NCI-H2171 (cell line): Measurements from ENCODE around the gene PRSS12.
"Not testable (repeated sequence)": the region's sequence is repeated elsewhere in the genome, so short reads cannot be mapped to it uniquely, and the experiment has no call there.

Source experiments
- DNase-seq: peaks from one replicate; lab custom pipeline; 2025; lab: John Stamatoyannopoulos, UW

Gene PRSS12

GRCh38 chr4:118352843-118353533 lies at the start of gene PRSS12:
Gene PRSS12 (minus strand): TSS chr4:118353003. CDS start chr4:118352720, 283 bp downstream.
- no peak for DNase-seq

- DNase-seq = no peak
Observed at GRCh38 chr4:118400356-118400755, 47.6 kb upstream of the PRSS12 start.

GRCh38 chr4:118399883-118400282 lies 47.1 kb upstream of the PRSS12 start:
- not testable (repeated sequence) for DNase-seq

GRCh38 chr4:118398226-118399090 lies 45.7 kb upstream of the PRSS12 start:
- DNase-seq = no peak

- DNase-seq = no peak
Observed at GRCh38 chr4:118397623-118397979, 44.8 kb upstream of the PRSS12 start.

- DNase-seq = no peak
Observed at GRCh38 chr4:118396881-118397622, 44.2 kb upstream of the PRSS12 start.

- DNase-seq = no peak
Observed at GRCh38 chr4:118395057-118395644, 42.3 kb upstream of the PRSS12 start.

GRCh38 chr4:118392509-118392908 lies 39.7 kb upstream of the PRSS12 start:
- DNase-seq = not testable (repeated sequence)

- no peak for DNase-seq
Observed at GRCh38 chr4:118390121-118390520, 37.3 kb upstream of the PRSS12 start.

- DNase-seq = no peak
Observed at GRCh38 chr4:118389721-118390120, 36.9 kb upstream of the PRSS12 start.

- DNase-seq = no peak
Observed at GRCh38 chr4:118388606-118389005, 35.8 kb upstream of the PRSS12 start.

- no peak for DNase-seq
Observed at GRCh38 chr4:118381902-118382301, 29.1 kb upstream of the PRSS12 start.

GRCh38 chr4:118373614-118374255 lies 20.9 kb upstream of the PRSS12 start:
- no peak for DNase-seq

GRCh38 chr4:118372251-118372650 lies 19.4 kb upstream of the PRSS12 start:
- no peak for DNase-seq

- DNase-seq = no peak
Observed at GRCh38 chr4:118369231-118369630, 16.4 kb upstream of the PRSS12 start.

- no peak for DNase-seq
Observed at GRCh38 chr4:118367872-118368271, 15.1 kb upstream of the PRSS12 start.

GRCh38 chr4:118367361-118367760 lies 14.6 kb upstream of the PRSS12 start:
- no peak for DNase-seq

- no peak for DNase-seq
Observed at GRCh38 chr4:118363166-118363565, 10.4 kb upstream of the PRSS12 start.

GRCh38 chr4:118361192-118361591 lies 8.4 kb upstream of the PRSS12 start:
- DNase-seq = no peak

- DNase-seq = no peak
Observed at GRCh38 chr4:118360106-118360505, 7.3 kb upstream of the PRSS12 start.

- no peak for DNase-seq
Observed at GRCh38 chr4:118357601-118358000, 4.8 kb upstream of the PRSS12 start.

GRCh38 chr4:118356731-118357130 lies 3.9 kb upstream of the PRSS12 start:
- DNase-seq = no peak
